ENCODE measurements around the gene PIWIL1.
A peak's percentile ranks its signal among the peaks of the same experiment; 100 is the strongest.

Gene PIWIL1

GRCh38 chr12:130375296-130376287 lies 37.9 kb downstream of the PIWIL1 start:
- DNase-seq: no peak

- no peak for DNase-seq
Measured at GRCh38 chr12:130382818-130383217, 45.1 kb downstream of the PIWIL1 start.

DNA sequence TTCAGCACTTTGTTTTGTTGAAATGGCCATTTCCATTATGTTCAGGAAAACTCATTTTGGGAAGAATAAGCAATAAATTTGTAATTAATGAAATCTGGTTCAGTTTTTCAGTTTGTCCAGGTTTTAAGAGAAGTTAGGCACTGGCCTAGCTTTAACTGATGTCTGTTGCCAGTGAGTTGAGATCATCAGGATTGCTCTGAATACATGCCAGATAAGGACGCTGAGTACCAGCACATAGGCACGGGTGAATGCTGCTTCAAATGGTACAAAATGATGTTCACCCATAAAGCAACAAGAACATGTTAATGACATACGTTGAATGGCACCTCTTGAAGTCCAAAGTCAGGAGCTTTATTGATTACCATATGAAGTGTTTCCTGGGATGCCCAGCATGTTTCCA lies 46.5 kb downstream of the PIWIL1 start:
- no peak for DNase-seq

DNA sequence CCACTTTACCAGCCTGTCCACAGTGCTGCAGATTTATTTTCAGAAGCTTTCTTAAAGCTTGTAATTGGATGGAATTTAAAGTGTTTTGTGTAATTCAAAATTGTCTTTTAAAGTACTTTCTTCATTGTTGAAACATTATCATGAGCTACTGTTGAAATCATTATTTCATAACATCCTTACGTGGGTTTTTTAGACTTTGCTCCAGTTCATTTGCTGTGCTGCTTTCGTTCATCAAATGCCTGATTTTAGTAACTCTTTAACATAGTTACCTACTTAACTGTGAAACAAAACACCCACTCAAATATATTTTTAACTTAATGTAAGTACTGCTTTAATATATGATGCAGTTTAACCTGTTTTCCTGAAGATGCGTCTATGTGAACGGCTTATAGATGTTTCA lies 47.5 kb downstream of the PIWIL1 start:
- DNase-seq: no peak

GRCh38 chr12:130391186-130391585 lies 53.5 kb downstream of the PIWIL1 start:
- DNase-seq: no peak

GRCh38 chr12:130394906-130395305 lies 57.2 kb downstream of the PIWIL1 start:
- no peak for DNase-seq

GRCh38 chr12:130396667-130397066 lies 59.0 kb downstream of the PIWIL1 start:
- DNase-seq: no peak

GRCh38 chr12:130398100-130398848 lies 60.6 kb downstream of the PIWIL1 start:
- DNase-seq: no peak

GRCh38 chr12:130401703-130402102 lies 64.0 kb downstream of the PIWIL1 start:
- peak in 1 of 2 experiments; percentile 24 for DNase-seq

GRCh38 chr12:130405332-130405731 lies 67.6 kb downstream of the PIWIL1 start:
- DNase-seq: no peak

DNA sequence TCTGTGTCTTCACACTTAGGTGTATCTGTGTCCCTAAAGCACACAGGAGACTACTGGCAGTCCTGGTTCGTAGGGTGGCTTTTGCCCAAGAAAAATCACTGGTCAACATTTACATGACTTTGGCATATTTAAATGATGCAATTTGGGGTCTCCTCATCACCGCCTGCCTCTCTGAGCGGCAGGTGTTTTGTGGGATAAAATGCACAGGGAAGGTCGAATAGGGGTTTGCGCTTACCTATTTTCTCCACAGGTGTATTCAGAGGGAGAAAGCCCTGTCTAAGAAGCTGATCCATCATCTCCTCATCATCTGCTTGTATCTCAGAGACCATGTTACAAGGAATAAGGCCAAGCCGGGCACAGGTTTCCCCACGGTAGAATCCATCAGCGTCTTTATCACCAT lies 74.7 kb downstream of the PIWIL1 start:
- no peak for DNase-seq

DNA sequence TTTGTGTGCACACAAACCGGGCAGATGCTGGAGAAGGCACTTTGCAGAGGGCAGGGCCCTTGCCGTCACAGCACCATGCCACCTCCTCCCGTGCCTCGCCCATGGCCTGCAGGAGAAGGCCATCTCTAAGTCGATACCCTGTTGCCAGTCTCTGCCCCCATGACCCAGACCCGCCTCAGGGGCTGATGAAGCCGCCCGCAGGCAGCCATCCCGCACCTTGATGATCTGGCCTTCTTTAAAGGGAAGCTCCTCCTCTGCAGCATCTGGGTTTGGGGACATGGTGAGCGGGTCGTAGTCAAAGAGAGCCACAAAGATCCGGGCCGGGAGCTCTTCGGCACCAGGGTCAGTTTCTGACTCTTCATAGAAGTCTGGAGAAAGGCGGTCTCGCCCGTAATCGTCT lies 76.2 kb downstream of the PIWIL1 start:
- no peak for DNase-seq

- DNase-seq: no peak
Measured at GRCh38 chr12:130414381-130414780, 76.7 kb downstream of the PIWIL1 start.

DNA sequence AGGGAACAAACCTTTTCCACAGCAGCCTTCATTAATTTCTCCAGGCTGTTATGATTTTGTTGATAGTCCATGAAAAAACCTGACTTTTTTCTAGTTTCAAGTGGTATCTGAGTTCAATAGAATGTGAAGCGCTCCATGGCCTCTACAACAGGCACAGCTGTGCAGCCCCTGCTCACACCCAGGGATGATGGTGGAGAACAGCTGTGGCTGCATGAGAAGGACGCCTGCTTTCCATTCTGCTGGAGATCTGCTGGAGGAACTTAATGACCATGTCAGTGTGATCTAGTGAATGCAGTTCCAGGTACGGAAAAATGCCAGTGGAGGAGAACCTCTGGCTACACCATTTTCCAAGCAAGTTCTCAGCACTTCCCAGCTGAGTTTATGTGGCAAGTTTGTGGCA lies 80.6 kb downstream of the PIWIL1 start:
- no peak for DNase-seq

DNA sequence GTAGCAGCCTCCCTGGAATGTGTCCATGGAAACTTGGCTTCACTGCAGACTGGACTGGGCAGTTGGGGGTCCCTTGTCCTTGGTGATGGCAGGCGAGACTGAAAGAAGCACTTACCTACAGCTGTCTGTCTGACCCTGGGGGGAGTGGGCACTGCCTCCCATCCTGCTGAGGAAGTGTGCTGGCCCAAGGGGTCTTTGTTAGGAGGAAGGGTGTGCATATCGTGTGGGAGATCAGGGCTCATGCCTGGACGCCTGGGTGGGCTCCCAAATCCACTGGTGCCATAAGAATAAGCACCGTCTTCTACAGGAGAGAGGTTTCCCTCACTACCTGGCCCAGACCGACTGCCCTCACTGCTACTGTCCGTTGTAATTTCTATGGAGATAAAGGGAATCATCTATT lies 81.4 kb downstream of the PIWIL1 start:
- no peak for DNase-seq

DNA sequence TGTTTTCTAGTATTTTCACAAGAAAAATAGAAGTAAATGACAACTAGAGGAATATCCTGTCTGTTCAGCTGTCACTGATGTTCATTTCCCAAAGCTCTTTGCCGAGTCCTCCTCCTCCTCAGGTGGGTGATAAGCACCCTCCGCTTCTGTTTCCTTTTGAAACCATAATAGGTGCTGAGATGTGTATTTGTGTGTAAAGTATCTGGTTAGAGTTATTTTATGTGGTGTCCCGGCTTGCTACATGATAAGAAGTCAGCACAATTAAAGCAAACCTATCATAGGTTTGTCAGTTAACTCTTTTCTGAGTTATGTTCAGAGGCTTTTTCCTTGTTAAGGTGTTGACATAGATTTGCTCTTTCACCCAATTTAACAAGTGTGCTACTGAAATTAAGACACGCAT lies 82.4 kb downstream of the PIWIL1 start:
- DNase-seq: no peak

DNA sequence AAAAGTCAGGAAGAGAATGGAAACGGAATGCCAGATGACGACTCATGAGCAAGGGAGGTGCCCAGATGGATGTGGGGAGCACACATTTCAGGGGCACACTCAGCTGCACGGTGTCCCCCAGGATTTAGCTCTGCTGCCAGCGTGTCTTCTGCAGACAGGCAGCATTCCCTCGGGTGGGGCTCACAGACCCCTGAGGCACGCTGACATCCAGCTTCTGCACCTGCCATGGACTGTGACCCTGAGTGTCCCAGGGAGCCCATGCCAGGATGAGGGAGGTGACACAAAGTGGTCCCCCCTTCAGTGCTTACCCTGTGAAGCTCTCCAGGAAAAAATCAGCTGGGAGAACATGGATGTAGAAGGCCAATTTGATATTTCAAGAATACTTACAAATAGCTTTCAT lies 84.2 kb downstream of the PIWIL1 start:
- DNase-seq: no peak

All from NCI-H526 (cell line).